ENCODE data around the gene MYLK4. TPM values are rescaled to one million over a fixed set of nuclear protein-coding genes. Genes with fewer than 3 reads are reported as not detected.

The MYLK4 gene
- total and polyA plus RNA-seq, 2 of the 13 experiments (the other 11 are each of a cell fraction or from before 2014, with no cell fraction given) = 0.26 to 0.29 TPM

- TF ChIP-seq ZNF280B (CRISPR knock-in tag; IDR thresholded peaks at IDR 0.05; ENCODE audit: borderline replicate concordance) (no peak; the same call in 1 of the 2 replicates), JUNB (CRISPR knock-in tag; IDR thresholded peaks at IDR 0.05; ENCODE audit: borderline replicate concordance) (no peak), LRRFIP1 (CRISPR knock-in tag; conservative IDR thresholded peaks at IDR 0.05) (no peak), ZNF570 (CRISPR knock-in tag; IDR thresholded peaks at IDR 0.05; ENCODE audit: borderline replicate concordance) (no peak), ZNF512B (CRISPR knock-in tag; IDR thresholded peaks at IDR 0.05; ENCODE audit: borderline replicate concordance) (no peak), MXD3 (CRISPR knock-in tag; IDR thresholded peaks at IDR 0.05) (0 out of 2 replicates have a peak, but pooled peaks have one; percentile 88), ZNF703 (CRISPR knock-in tag; IDR thresholded peaks at IDR 0.05; ENCODE audit: borderline replicate concordance) (no peak), ZNF407 (CRISPR knock-in tag; IDR thresholded peaks at IDR 0.05; ENCODE audit: not compliant biosample characterization) (no peak), THYN1 (CRISPR knock-in tag; IDR thresholded peaks at IDR 0.05; ENCODE audit: borderline replicate concordance, low read depth) (no peak), ZNF672 (CRISPR knock-in tag; IDR thresholded peaks at IDR 0.05) (peak; percentile 16; the same call in 1 of the 2 replicates), NFYB (CRISPR knock-in tag; IDR thresholded peaks at IDR 0.05) (peak; percentile 88)
Observed at GRCh38 chr6:2765166-2765895, 14.6 kb upstream of the MYLK4 start, which contains the start of gene WRNIP1 (continued).

Measured in HepG2 (cell line).